KMS-11 (cell line): ENCODE data around the gene TSR1.

Source experiments
- H2AFZ ChIP-seq: fragments of 200-600 bp; sonication (generic); 2 replicates; pipeline ENCODE4 v1.6.1; 2016; ENCODE audit warnings: antibody characterized with exemption, mixed run types, low read depth
- H3K27ac ChIP-seq: fragments of 200-600 bp; sonication (generic); 2 replicates; pipeline ENCODE4 v1.6.1; 2016; ENCODE audit warnings: mild to moderate bottlenecking, mixed run types
- H3K27me3 ChIP-seq: fragments of 200-600 bp; sonication (generic); 2 replicates; pipeline ENCODE4 v1.6.1; 2017; ENCODE audit warnings: mild to moderate bottlenecking, low read depth, mixed run types, moderate library complexity; ENCODE audit not compliant: insufficient read depth
- H3K36me3 ChIP-seq: fragments of 200-600 bp; sonication (generic); 2 replicates; pipeline ENCODE4 v1.6.1; 2017; ENCODE audit warnings: mild to moderate bottlenecking, mixed run types; ENCODE audit not compliant: insufficient read depth
- H3K4me1 ChIP-seq: fragments of 200-600 bp; sonication (generic); 2 replicates; pipeline ENCODE4 v1.6.1; 2016; ENCODE audit warnings: mild to moderate bottlenecking, low read depth, mixed run types; ENCODE audit not compliant: poor library complexity, severe bottlenecking
- H3K4me2 ChIP-seq: fragments of 200-600 bp; sonication (generic); 2 replicates; pipeline ENCODE4 v1.7.0; 2016; ENCODE audit warnings: mild to moderate bottlenecking, mixed run types
- H3K4me3 ChIP-seq: fragments of 200-600 bp; sonication (generic); IDR thresholded peaks from 2 replicates; pipeline ENCODE4 v1.6.1; 2017; ENCODE audit warnings: low read depth, low read length, mixed read lengths; ENCODE audit not compliant: insufficient read depth
- H3K79me2 ChIP-seq: fragments of 200-600 bp; sonication (generic); 2 replicates; pipeline ENCODE4 v1.6.1; 2016; ENCODE audit warnings: low read depth, mixed run types; ENCODE audit not compliant: insufficient read depth
- H3K9ac ChIP-seq: fragments of 200-600 bp; sonication (generic); 2 replicates; pipeline ENCODE4 v1.6.1; 2016; ENCODE audit warnings: mild to moderate bottlenecking, mixed run types
- H4K20me1 ChIP-seq: fragments of 200-600 bp; sonication (generic); 2 replicates; pipeline ENCODE4 v1.6.1; 2016; ENCODE audit warnings: mild to moderate bottlenecking, mixed run types; ENCODE audit not compliant: insufficient read depth
- CTCF ChIP-seq: fragments of 200-600 bp; sonication (generic); conservative IDR thresholded peaks from 2 replicates; pipeline ENCODE4 v1.6.1; 2017; ENCODE audit warnings: low read depth, mild to moderate bottlenecking, antibody characterized with exemption, low read length, moderate library complexity, mixed read lengths

TSR1 gene

GRCh38 chr17:2304931-2305330 lies 31.3 kb downstream of the TSR1 start:
- Histone ChIP-seq H3K4me2 (no peak overlapping the region), H4K20me1 (no peaks in the 10 kb centered on the region), H3K36me3 (no peaks in the 10 kb centered on the region), H2AFZ (no peak overlapping the region), H3K79me2 (no peaks in the 10 kb centered on the region), H3K4me1 (peaks cover 23% of the 10 kb centered on the region), H3K9ac (no peak overlapping the region), H3K4me3 (no peak overlapping the region), H3K27me3 (no peaks in the 10 kb centered on the region), H3K27ac (no peak overlapping the region)
- no peak for TF ChIP-seq CTCF

- Histone ChIP-seq H3K4me2 (peak within 1 kb of the TSS; percentile 77), H4K20me1 (no peaks in the 10 kb centered on the region), H3K4me3 (no peak within 1 kb of the TSS), H3K79me2 (no peaks in the 10 kb centered on the region), H3K36me3 (no peaks in the 10 kb centered on the region), H3K27ac (no peak within 1 kb of the TSS), H3K27me3 (no peaks in the 10 kb centered on the region), H3K9ac (peak within 1 kb of the TSS; percentile 46; the same call in 1 of the 2 replicates), H2AFZ (peak within 1 kb of the TSS; percentile 71), H3K4me1 (peaks cover 14% of the 10 kb centered on the region)
- TF ChIP-seq CTCF, result no peak
These were observed 32.8 kb downstream of the TSR1 start, which contains the start of the genes SMG6 and SRR for GRCh38 chr17:2303204-2304188. TSS of gene SMG6 (minus strand) at chr17:2303785. CDS start at chr17:2303720, 65 bp downstream. TSS of gene SRR (plus strand) at chr17:2303950. CDS start at chr17:2315561, 11,611 bp downstream.

GRCh38 chr17:2302778-2303203 lies 33.5 kb downstream of the TSR1 start:
- Histone ChIP-seq H3K4me3 (no peak overlapping the region), H3K27ac (no peak overlapping the region), H3K4me1 (peaks cover 14% of the 10 kb centered on the region), H3K79me2 (no peaks in the 10 kb centered on the region), H3K4me2 (peak overlapping the region; percentile 77), H4K20me1 (no peaks in the 10 kb centered on the region), H3K27me3 (no peaks in the 10 kb centered on the region), H2AFZ (peak overlapping the region; percentile 71), H3K36me3 (no peaks in the 10 kb centered on the region), H3K9ac (peak overlapping the region; percentile 46; the same call in 1 of the 2 replicates)
- TF ChIP-seq CTCF, result no peak

- Histone ChIP-seq H3K4me2 (no peak overlapping the region), H3K4me3 (no peak overlapping the region), H2AFZ (no peak overlapping the region), H4K20me1 (no peaks in the 10 kb centered on the region), H3K36me3 (no peaks in the 10 kb centered on the region), H3K4me1 (peaks cover 14% of the 10 kb centered on the region), H3K9ac (no peak overlapping the region), H3K27me3 (no peaks in the 10 kb centered on the region), H3K79me2 (no peaks in the 10 kb centered on the region), H3K27ac (no peak overlapping the region)
- no peak for TF ChIP-seq CTCF
These were observed 36.5 kb downstream of the TSR1 start for GRCh38 chr17:2299756-2300155.
